GM10847 (cell line): ENCODE data around the gene TMUB1.

ENCODE experiments used
- POLR2A ChIP-seq: IDR thresholded peaks from 2 replicates; pipeline ENCODE4 v1.6.1; 2011; ENCODE audit not compliant: insufficient read length; ENCODE audit errors: extremely low read depth

Gene TMUB1

DNA sequence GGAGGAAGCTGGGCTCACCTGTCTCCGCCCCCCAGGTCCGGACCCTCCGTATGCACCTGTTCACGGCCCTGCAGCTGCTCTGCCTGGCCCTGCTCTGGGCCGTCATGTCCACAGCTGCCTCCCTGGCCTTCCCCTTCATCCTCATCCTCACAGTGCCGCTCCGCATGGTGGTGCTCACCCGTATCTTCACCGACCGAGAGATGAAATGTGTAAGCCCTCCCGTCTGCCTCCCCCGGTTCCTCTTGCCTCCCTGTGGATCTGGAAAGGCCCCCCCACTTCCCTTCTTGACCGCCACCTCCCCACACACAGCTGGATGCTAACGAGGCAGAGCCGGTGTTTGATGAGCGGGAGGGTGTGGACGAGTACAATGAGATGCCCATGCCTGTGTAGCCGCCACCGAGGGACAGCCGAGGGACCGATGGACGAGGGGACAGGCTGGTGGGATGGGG, 7.3 kb downstream of the TMUB1 start:
- TF ChIP-seq POLR2A: no peak

GRCh38 chr7:151075662-151075971, 7.7 kb downstream of the TMUB1 start:
- TF ChIP-seq POLR2A: no peak

- TF ChIP-seq POLR2A: no peak
Measured at GRCh38 chr7:151074817-151075661, 8.3 kb downstream of the TMUB1 start.

DNA sequence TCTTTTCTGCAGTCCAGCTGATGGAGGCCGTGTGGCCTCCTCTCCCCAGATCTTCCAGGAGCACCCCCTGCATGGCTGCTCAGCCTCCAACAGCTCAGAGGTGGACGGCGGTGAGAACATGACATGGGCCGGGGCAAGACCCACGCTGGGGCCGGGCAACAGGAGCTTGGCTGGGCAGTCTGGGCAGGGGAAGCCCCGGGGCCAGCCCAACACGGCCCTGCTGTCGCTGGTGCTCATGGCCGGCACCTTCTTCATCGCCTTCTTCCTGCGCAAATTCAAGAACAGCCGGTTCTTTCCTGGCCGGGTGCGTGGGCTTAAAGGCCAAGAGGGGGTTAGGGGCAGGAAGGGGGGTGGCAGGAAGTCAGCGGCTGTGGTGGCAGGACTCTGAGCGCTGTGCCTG, 9.3 kb downstream of the TMUB1 start:
- no peak for TF ChIP-seq POLR2A

- TF ChIP-seq POLR2A: no peak
Measured at GRCh38 chr7:151071032-151071866, 12.0 kb downstream of the TMUB1 start.

- TF ChIP-seq POLR2A: no peak
Measured at GRCh38 chr7:151070574-151070960, 12.7 kb downstream of the TMUB1 start.

DNA sequence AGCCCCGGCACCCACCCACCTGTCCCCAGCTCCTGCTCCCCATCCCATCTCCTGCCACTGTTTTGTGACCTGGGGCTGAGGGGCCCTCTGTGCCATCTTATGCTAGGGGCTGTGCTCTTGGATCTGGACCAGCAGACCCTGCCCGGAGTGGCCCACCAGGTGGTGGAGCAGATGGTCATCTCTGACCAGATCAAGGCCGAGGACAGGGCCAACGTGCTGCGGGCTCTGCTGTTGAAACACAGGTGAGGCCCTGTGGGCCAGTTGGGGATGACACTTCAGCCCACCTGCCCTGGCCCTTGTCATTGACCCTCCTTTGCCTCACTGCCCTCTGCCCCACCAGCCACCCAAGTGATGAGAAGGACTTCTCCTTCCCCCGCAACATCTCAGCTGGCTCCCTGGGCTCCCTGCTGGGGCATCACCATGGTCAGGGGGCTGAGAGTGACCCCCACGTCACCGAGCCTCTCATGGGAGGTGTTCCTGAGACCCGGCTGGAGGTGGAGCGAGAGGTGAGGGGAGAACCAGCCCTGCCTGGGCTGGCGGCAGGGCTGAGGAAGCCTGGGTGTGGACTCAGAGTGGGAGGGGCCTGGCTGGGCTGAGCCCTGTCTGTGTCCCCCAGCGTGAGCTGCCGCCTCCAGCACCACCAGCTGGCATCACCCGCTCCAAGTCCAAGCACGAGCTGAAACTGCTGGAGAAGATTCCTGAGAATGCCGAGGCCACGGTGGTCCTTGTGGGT, 13.3 kb downstream of the TMUB1 start:
- no peak for TF ChIP-seq POLR2A

- no peak for TF ChIP-seq POLR2A
Measured at GRCh38 chr7:151068069-151068773, 15.1 kb downstream of the TMUB1 start.

- TF ChIP-seq POLR2A: no peak
Measured at GRCh38 chr7:151066273-151066974, 16.9 kb downstream of the TMUB1 start.

DNA sequence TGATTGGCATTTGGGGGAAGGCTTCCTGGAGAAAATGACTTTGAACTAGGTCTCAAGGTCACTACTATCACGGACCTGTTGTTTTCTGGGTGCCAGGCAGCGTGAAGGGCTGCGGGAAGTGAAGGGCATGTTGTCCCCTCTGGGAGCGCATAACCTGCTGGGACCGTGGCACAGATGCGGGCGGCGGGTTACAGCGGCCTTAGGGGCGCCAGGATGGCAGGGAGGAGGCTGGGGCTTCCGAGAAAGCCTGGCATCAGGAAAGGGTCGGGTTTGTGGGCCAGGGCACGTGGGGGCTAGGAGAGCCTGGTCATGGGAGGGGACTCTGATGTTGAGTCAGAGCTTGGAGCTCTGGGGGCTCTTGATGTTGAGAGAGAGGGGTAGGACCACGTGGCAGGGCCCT, 17.8 kb downstream of the TMUB1 start:
- no peak for TF ChIP-seq POLR2A

- no peak for TF ChIP-seq POLR2A
Measured at GRCh38 chr7:151064993-151065392, 18.3 kb downstream of the TMUB1 start.

GRCh38 chr7:151064454-151064853, 18.8 kb downstream of the TMUB1 start:
- no peak for TF ChIP-seq POLR2A

GRCh38 chr7:151063212-151063561, 20.1 kb downstream of the TMUB1 start:
- TF ChIP-seq POLR2A: no peak

DNA sequence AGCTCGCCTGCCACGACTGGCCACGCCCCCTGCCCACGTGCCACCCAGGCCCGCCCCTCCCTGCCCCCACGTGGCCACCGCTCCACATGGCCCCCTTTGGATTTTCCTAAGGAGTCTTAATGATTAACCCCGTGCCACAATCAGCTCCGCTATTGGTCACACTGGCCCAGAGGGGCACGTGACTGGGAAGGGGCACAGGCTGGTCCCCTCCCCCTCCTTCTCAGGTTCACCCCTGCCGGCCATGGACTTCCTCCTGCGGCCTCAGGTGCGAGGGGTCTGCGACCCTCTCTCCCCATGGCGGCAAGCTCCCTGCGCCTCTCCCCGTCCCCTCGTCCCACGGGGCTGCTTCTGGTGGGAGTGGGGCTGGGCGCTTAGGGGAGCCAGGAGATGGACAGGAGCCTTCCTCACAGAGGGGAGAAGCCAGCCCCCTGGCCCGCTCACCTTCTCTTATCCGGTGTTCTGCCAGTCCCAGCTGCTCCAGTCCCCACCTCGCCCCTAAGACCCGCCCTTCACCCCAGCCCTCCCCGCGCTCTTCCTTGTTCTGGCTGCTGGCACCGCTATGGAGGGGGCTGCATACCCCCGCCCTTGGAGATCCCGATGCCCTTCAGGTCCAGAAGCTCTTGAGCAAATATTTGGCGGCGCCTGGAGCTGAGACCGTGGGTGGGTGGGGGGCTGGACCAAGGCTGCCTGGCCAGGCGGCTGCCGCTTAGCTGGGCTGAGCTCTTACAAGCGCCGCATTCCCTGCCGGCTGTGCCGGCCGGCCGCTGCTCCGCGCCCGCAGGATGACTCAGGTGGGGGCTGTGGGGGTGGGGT, 20.7 kb downstream of the TMUB1 start:
- no peak for TF ChIP-seq POLR2A
